Stimulated activated memory B cell treated with anti-CD40 and anti-IgM and Interleukin-4, amounts not matched to agents 10 μg/mL and 1 μg/mL and 100 μg/mL, for 72 hours (primary cell): Measurements from ENCODE around the gene UPK2.

Source experiments
- ATAC-seq: fragments of 150-1000 bp; cut with Tn5 transposase; 2 replicates; pipeline ENCODE4 v1.10.0; 2021
- H3K27ac Mint-ChIP-seq: one replicate; pipeline ENCODE4 v1.8.0; 2022; ENCODE audit warnings: mild to moderate bottlenecking, mixed read lengths
- H3K27me3 Mint-ChIP-seq: one replicate; pipeline ENCODE4 v1.8.0; 2022; ENCODE audit warnings: mixed read lengths
- H3K36me3 Mint-ChIP-seq: one replicate; pipeline ENCODE4 v1.8.0; 2022; ENCODE audit warnings: mixed read lengths
- H3K4me1 Mint-ChIP-seq: one replicate; pipeline ENCODE4 v1.8.0; 2022; ENCODE audit warnings: mixed read lengths
- H3K4me3 Mint-ChIP-seq: one replicate; pipeline ENCODE4 v1.8.0; 2022; ENCODE audit warnings: mild to moderate bottlenecking, moderate library complexity, mixed read lengths
- H3K9me3 Mint-ChIP-seq: one replicate; pipeline ENCODE4 v1.8.0; 2022; ENCODE audit warnings: mixed read lengths

Gene UPK2

DNA sequence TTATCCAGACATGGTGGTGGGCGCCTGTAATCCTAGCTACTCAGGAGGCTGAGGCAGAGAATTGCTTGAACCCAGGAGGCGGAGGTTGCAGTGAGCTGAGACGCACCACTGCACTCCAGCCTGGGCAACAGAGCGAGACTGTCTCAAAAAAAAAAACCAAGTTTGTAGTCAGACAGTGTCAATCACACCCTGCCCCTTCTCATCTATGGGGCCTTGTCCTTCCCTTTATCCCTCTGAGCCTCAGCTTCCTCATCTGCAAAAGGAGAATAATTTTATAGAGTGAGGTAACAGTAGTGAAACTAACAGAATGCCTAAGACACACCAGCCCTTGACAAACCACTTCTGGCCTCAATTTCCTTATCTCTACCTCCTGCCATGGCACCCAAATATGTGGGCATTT, 41.1 kb upstream of the UPK2 start:
- Mint-ChIP-seq H3K9me3 (no peaks in the 10 kb centered on the region), H3K27me3 (no peaks in the 10 kb centered on the region), H3K4me3 (no peak overlapping the region), H3K36me3 (no peaks in the 10 kb centered on the region), H3K27ac (peak overlapping the region; percentile 86), H3K4me1 (peaks cover 88% of the 10 kb centered on the region)
- peak; percentile 69 for ATAC-seq

DNA sequence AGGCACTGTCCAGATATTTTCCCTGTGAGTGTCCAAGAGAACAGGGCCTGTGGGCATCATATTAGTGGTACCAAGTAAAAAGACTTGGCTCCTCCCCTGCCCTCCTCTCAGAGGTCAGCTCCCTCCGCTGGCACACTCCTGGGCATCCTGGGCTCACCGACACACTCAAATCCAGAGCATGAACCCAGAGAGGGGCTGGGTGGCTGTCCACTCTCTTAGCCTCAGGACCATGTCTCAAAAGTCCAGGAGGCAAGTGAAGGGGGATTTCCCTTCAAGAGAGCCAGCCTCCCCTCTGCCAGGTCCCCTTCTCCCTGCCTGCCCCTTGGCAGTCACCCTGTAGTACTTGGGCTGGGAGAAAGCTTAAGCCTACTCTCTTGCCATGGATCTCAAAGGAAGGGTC, 40.7 kb upstream of the UPK2 start:
- no peaks in the 10 kb centered on the region for H3K27me3 Mint-ChIP-seq
- H3K9me3 Mint-ChIP-seq, result no peaks in the 10 kb centered on the region
- H3K4me1 Mint-ChIP-seq, result peaks cover 92% of the 10 kb centered on the region
- no peak for ATAC-seq
- no peaks in the 10 kb centered on the region for H3K36me3 Mint-ChIP-seq
- no peak overlapping the region for H3K4me3 Mint-ChIP-seq
- peak overlapping the region; percentile 86 for H3K27ac Mint-ChIP-seq

DNA sequence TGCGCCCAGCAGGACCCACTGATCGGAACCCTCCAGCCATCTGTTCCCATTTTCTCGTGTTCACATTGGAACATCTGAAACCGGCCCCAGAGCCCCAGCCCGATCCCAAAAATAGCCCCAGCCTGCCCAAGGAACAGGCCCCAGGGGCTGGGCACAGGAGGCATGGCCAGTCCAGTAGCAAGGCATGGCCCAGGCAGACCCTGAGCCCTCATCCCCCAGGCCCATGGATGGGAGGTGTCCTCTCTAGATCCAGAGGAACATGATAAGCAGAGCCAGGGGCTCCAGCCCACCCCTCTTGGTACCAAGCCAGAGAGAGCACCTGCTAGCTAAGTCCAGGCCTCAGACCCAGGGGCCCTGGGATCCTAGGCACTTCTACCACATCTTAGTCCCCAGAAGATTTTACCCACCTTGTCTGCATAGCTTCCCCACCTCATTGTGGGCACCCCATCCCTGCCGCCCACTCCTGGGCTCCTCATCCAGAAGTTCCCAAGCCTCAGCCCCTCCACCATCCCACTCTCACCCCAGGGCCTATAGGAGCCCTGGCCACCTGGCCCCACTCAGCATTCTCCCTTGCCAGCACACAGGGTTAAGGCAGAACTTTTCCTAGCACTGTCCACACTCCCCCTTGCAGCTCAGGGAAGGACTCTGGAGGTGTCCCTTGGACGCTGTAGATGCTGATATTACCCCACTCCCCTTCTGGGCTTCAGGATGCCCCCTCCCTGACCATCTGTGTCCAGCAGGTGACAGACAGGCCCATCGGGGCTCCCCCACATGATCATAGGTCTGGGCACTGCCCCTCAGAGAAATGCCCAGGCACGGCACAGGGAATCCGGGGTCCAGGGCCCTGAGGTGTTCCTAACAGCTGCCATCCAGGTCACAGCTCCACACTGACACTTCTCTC, 39.9 kb upstream of the UPK2 start:
- no peak overlapping the region for H3K4me3 Mint-ChIP-seq
- no peaks in the 10 kb centered on the region for H3K36me3 Mint-ChIP-seq
- no peaks in the 10 kb centered on the region for H3K9me3 Mint-ChIP-seq
- no peak for ATAC-seq
- peak overlapping the region; percentile 86 for H3K27ac Mint-ChIP-seq
- H3K4me1 Mint-ChIP-seq, result peaks cover 100% of the 10 kb centered on the region
- H3K27me3 Mint-ChIP-seq, result no peaks in the 10 kb centered on the region

DNA sequence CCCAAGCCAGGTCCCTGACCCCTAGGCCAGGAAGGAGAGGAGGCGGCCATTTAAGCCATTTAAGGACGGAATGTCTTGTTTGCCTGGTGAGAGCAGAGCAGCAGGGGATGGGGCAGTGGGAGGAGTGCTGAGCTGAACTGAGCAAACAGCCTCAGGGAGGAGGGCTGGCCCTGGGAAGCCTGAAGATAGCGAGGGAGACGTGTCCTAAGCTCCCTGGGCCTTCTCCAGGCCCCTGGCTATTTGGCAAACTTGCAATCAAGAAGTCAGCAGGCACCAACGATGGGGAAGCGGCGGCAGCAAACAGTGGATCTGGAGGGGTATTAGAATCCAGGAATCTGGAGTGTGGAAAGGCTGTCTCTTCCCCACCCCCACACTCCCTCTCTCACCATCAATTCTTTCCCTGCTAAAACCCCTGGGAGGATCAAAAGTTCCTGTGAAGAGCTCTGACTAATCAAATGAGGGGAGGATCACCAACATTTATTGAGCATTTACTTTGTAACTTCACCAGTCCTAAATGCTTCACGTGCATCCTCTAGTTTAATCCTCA, 39.2 kb upstream of the UPK2 start:
- Mint-ChIP-seq H3K27me3 (no peaks in the 10 kb centered on the region), H3K36me3 (no peaks in the 10 kb centered on the region), H3K4me1 (peaks cover 97% of the 10 kb centered on the region), H3K4me3 (no peak overlapping the region), H3K27ac (peak overlapping the region; percentile 86), H3K9me3 (no peaks in the 10 kb centered on the region)
- no peak for ATAC-seq

DNA sequence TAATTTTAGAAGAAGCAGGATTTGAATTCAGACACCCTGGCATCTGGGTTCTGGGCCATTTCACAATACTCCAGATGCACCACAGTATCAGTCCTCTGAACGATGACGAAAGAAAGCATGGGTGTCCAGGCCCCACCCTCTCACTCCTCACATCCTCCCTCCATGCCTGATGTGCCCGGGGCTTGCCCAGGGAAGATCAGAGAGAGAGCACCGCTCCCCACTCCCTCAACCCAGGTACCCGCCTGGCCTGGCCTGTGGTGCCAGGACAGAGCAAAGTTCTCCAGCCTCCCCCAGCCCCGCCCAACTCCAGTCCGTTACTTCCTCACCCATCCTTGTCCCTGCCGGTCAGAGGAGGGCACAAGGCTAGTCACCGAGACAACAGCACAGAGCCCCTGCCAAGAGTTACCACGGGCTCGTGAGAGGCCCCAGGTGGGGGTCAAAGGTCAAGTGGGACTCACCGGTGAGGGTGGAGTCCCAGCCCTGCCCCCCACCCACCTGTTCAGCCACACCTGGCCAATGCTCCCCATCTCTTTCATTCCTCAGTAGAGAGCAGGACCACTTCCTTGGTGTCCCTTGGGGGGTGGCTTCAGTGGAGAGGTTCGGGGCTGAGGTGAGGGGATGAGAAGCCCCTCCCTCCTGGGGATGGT, 38.5 kb upstream of the UPK2 start:
- no peak for ATAC-seq

DNA sequence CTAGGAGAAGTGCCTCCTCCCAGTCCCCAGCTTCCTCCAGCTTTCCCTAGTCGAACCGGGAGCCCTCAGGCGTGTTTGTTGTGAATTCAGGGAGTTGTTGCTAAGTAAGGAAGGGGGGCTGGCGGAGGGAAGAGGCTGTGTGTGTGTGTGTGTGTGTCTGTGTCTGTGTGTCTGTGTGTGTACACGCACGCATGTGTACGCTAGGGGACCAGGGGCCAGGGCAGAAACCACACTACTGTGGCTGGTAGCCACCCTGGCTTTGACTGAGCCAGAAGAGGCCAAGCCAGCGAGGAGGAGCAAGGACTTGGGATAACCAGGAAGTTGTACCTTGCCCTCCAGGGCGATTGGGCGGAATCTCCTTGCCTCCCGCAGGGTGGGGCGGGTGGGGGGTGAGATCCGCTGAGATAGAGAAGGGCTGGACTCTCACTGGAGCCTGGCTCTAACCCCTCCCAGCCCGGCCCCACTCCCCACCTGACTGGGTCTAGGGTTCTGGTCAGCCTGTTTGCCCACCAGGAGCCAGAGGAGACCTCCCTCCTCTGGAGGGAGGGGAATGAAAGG, 37.9 kb upstream of the UPK2 start:
- peaks cover 92% of the 10 kb centered on the region for H3K4me1 Mint-ChIP-seq
- H3K27me3 Mint-ChIP-seq, result no peaks in the 10 kb centered on the region
- no peaks in the 10 kb centered on the region for H3K36me3 Mint-ChIP-seq
- H3K9me3 Mint-ChIP-seq, result no peaks in the 10 kb centered on the region
- no peak for ATAC-seq
- no peak overlapping the region for H3K4me3 Mint-ChIP-seq
- H3K27ac Mint-ChIP-seq, result peak overlapping the region; percentile 86

More for the DNA sequence above, 38.5 kb upstream of the UPK2 start:
- Mint-ChIP-seq H3K27me3 (no peaks in the 10 kb centered on the region), H3K27ac (peak overlapping the region; percentile 86), H3K36me3 (no peaks in the 10 kb centered on the region), H3K9me3 (no peaks in the 10 kb centered on the region), H3K4me1 (peaks cover 92% of the 10 kb centered on the region), H3K4me3 (peak overlapping the region; percentile 9)

DNA sequence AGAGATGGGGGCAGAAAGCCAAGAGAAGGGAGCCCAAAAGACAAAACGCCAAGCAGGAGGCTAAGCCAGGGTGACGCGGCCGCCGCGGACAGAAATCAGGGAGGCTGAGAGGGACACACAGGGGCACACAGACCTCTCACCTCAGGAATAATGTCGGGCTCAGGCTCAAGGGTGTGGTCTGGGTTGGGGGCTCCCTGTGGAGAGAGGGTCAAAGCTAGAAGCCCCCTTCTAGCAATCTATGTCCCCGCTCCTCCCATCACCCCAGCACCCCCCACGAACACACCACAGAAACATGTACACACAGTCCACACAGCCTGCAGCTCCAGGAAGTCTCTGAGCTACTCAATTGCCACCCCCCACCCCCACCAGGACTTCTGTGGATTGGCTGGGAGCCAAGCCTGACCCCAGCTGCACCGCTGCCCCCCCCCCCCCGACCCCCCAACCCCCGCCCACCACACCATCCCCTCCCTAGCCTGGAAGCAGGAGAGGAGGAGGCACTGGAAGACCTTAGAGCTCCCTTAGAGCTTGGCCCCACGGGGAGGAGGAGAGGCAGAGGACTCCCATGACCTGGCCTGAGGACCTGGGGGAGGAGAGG, 37.3 kb upstream of the UPK2 start:
- ATAC-seq, result no peak
- Mint-ChIP-seq H3K9me3 (no peaks in the 10 kb centered on the region), H3K27ac (peak overlapping the region; percentile 86), H3K4me1 (peaks cover 92% of the 10 kb centered on the region), H3K4me3 (no peak overlapping the region), H3K36me3 (no peaks in the 10 kb centered on the region), H3K27me3 (no peaks in the 10 kb centered on the region)

DNA sequence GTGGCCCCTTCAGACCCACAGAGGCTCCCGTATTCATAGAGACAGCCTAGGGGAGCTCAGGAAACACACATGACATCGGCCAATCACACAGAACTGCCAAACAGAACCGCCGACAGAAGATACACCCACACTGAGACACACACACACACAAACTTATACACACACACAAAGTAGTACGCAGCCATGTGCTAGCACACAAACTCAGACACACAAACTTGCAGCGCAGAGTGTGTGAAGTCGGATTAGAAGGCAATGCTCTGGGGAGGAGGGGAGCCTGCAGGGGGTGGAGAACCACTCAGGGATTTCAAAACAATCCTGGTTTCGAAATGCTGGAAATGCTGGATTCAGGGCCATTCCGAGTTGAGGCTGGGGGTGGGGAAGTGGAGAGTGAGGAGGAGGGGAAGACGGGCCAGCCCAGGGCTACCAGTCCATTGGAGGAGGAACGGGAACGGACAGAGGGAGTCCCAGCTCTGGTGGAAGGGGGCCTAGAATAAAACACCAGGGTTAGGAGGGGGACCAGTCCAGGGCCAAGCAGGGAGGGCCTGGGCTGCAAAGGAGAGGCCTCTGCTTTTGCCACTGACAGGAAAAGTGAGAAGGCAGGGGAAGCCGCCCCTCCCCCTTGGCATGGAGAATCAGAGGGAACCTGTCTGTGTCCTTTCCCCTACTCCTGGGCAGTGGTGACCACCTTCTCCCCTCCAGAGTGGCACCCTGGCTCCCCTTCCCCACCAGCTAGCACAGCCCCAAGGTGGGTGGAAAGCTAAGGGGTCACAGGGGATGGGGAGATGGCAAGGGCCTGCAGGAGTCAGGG, 34.8 kb upstream of the UPK2 start:
- H3K36me3 Mint-ChIP-seq, result no peaks in the 10 kb centered on the region
- ATAC-seq, result no peak
- H3K9me3 Mint-ChIP-seq, result no peaks in the 10 kb centered on the region
- H3K4me1 Mint-ChIP-seq, result peaks cover 82% of the 10 kb centered on the region
- peak overlapping the region; percentile 18 for H3K4me3 Mint-ChIP-seq
- peak overlapping the region; percentile 86 for H3K27ac Mint-ChIP-seq
- H3K27me3 Mint-ChIP-seq, result no peaks in the 10 kb centered on the region

DNA sequence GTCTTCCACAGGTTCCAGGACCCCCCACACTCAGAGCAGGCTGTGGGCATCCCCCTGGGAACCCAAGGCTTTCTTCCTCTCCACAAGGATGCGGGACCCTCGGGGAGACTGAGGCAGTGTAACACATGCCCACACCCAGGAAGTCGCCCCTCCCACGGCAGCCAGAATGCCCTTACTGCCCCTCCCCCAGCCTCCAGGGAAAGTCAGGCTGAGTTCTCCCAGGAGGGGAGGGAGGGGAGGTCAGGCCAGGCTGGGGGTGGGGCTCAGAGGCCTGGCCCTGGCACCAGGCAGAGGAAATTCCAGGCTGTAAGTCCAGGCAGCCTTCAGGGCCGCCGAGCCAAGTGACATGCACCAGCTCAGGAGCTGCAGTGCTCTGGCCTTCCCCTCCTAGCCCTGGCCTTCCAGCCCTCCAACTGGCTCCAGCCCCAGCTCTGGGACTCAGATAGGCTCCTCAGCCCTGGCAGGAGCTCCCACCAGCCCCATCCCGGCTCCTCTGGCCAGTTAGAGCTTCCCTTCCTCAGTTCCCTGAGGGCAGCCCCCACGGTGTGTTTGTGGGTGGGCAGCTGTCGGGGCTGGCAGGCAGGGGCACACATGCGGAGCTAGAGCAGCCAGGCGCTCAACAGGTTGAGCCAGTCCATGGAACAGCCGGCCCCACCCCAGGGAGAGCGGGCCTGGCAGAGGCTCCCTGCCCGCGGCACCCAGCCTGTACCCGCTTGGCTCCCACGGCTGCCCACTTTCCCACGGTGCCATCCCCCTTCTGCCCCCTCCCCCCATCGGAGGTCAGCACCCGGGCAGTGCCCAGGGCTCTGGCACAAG, 34.0 kb upstream of the UPK2 start:
- Mint-ChIP-seq H3K36me3 (no peaks in the 10 kb centered on the region), H3K4me3 (peak overlapping the region; percentile 86), H3K4me1 (peaks cover 82% of the 10 kb centered on the region), H3K27me3 (no peaks in the 10 kb centered on the region), H3K9me3 (no peaks in the 10 kb centered on the region), H3K27ac (peak overlapping the region; percentile 86)
- ATAC-seq, result no peak

DNA sequence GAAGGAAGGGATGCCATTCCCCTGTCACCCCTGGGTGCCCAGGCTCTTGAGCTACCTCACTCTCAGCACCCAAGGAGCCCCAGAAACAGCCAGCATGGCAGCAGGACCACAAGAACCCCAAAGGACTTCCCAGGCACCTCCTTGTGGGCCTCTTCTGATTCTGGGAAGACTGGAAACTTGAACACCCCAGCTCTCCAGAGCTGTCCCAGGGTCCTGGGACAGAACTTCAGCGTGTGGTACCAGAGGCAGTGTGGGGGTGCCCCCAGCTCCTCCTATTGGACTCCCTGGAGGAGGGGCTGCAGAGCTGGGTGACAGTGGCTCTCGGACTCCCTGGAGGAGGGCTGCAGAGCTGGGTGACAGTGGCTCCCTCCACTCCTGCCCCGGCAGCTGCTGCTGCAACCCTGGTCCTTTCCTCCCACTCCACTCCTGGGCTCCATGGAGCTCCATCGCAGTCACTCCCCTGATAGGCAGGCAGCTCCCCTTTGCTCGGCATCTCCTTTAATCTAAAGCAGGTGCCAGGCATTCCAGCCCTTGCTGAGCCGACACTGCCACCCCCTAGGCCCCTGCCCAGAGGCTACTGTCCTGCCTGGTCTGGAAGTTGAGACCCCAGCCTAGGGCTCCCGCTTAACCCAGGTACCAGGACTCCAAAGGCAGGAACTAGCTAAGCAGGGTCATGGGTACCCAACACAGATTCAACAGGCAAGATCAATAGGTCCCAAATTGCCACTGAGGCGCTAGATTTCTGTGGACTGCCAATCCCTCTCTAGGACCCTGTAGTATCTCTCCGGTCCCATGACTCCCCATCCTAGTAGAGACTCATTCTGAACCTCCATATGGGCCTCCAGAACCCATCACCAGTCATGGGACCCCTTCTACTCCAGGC, 33.1 kb upstream of the UPK2 start:
- ATAC-seq, result no peak
- no peaks in the 10 kb centered on the region for H3K36me3 Mint-ChIP-seq

DNA sequence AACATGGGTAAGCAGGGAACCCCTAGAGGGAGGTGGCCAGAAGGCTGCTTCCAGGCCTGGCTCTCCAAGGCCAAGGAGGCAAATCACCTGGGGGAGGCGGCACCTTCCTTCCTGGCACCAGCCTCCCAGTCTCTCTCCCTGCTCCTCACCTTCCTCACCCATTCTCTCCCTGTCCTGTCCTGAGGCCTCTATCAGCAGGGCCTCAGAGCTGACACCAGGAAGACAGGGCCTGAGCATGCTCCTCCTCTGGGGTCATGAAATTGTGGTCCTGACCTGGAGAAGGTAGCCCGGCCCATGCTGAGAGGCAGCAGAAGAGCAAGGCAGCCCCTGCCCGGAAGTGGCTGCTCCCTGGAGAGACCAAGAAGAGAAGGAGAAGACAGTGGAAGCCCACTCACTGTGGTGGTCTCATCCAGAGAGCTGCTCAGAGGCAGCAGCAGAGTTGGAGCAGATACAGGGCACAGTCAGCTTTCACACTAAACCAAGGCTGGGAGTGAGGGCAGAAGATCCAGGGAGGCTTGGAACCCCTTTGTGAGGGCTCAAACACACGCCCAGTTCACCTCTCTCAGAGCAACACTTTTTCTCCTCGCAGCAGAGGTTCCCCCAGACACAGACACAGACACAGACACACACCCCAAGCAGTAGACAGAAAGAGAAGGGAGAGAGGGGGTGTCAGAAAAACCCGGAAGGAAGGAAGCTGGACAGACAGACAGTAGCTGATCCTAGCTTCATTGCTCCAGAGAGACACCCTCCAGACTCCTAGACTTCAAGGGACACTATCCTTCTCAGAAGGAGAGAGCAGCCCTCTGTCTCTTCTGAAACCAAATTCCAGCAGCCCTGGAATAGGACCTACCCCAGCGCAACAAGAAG, 32.1 kb upstream of the UPK2 start:
- H3K9me3 Mint-ChIP-seq, result no peaks in the 10 kb centered on the region
- no peak for ATAC-seq
- no peaks in the 10 kb centered on the region for H3K36me3 Mint-ChIP-seq
- peak overlapping the region; percentile 86 for H3K4me3 Mint-ChIP-seq
- peak overlapping the region; percentile 91 for H3K27ac Mint-ChIP-seq
- H3K4me1 Mint-ChIP-seq, result peaks cover 81% of the 10 kb centered on the region
- H3K27me3 Mint-ChIP-seq, result no peaks in the 10 kb centered on the region

More for the DNA sequence above, 33.1 kb upstream of the UPK2 start:
- peak overlapping the region; percentile 86 for H3K4me3 Mint-ChIP-seq
- peaks cover 82% of the 10 kb centered on the region for H3K4me1 Mint-ChIP-seq
- peak overlapping the region; percentile 91 for H3K27ac Mint-ChIP-seq
- H3K27me3 Mint-ChIP-seq, result no peaks in the 10 kb centered on the region
- H3K9me3 Mint-ChIP-seq, result no peaks in the 10 kb centered on the region
